Measurements from ENCODE around the gene NTSR1. TPM values are rescaled to one million over a fixed set of nuclear protein-coding genes. Genes with fewer than 3 reads are reported as not detected.

NTSR1 gene
- total RNA-seq, 1 donor from 2014 or later, result 0.23 TPM

- intact Hi-C loops (cut with micrococcal nuclease), result loop anchor here (5.0 kb wide), 2 partner anchors 142 to 422 kb away; partner anchors contain the start of gene RPS21
Observed at GRCh38 chr20:62809530-62810428, 101.1 kb downstream of the NTSR1 start.

- intact Hi-C loops (cut with micrococcal nuclease), result no loop called here
Observed at GRCh38 chr20:62811320-62811719, 102.7 kb downstream of the NTSR1 start.

- intact Hi-C loops (cut with micrococcal nuclease), result no loop called here
Observed at GRCh38 chr20:62811720-62812119, 103.1 kb downstream of the NTSR1 start.

Other genes with a start within 250 kb of the NTSR1 start
- not detected in 2 replicates for gene GATA5, start 232.8 kb upstream of the NTSR1 start, total RNA-seq
- 57.2 and 58.0 TPM in 2 replicates for gene SLCO4A1, start 66.3 kb upstream of the NTSR1 start, total RNA-seq
- 15.2 TPM in 2 replicates for gene MRGBP, start 87.6 kb downstream of the NTSR1 start, total RNA-seq
- gene OGFR, start 96.0 kb downstream of the NTSR1 start, total RNA-seq, result 77.5 and 79.2 TPM in 2 replicates
- gene COL9A3, start 108.2 kb downstream of the NTSR1 start, total RNA-seq, result 0.89 and 1.1 TPM in 2 replicates
- 7.2 and 7.5 TPM in 2 replicates for gene TCFL5, start 153.0 kb downstream of the NTSR1 start, total RNA-seq
- 69.7 and 72.8 TPM in 2 replicates for gene DIDO1, start 217.7 kb downstream of the NTSR1 start, total RNA-seq
- 34.9 and 35.3 TPM in 2 replicates for gene GID8, start 229.3 kb downstream of the NTSR1 start, total RNA-seq
- gene SLC17A9, start 243.9 kb downstream of the NTSR1 start, total RNA-seq, result 11.0 and 12.8 TPM in 2 replicates

All from T-helper 2 cell treated with Interferon-gamma antibody and Interleukin-4, amounts not matched to agents 100 ng/mL and 5 ng/mL, for 36 hours (primary cell).